HEK293 (cell line): ENCODE data around the gene RBM17.
"Not testable (repeated sequence)": the region's sequence is repeated elsewhere in the genome, so short reads cannot be mapped to it uniquely, and the experiment has no call there.

Experiments
- CTCF ChIA-PET: fragments of 350-600 bp; formaldehyde crosslinking; extraction: SDS; loops from one replicate; lab custom pipeline; 2021; ENCODE audit warnings: antibody characterized with exemption; lab: Yijun Ruan, JAX
- POLR2A ChIA-PET: fragments of 300-600 bp; formaldehyde crosslinking; extraction: SDS; loops from one replicate; lab custom pipeline; 2020; ENCODE audit warnings: antibody characterized with exemption, inconsistent platforms; lab: Yijun Ruan, JAX
- H3K27ac ChIP-seq: fragments of 200-500 bp; sonication (Bioruptor generic); 2 replicates; pipeline ENCODE4 v1.5.1; 2014; ENCODE audit warnings: low read depth, low read length, control low read depth, inconsistent platforms; ENCODE audit errors: extremely low read depth
- H3K36me3 ChIP-seq, 2 experiments: fragments of 200-500 bp in 1 of 2; sonication (Bioruptor generic) in 1 of 2; 1 replicate in 1 of 2; 2 replicates in 1 of 2; pipeline ENCODE4 v1.5.1; 2014 to 2017; ENCODE audit warnings: inconsistent platforms in 2 of 2, low read length in 2 of 2; ENCODE audit not compliant: control insufficient read depth in 2 of 2, insufficient read depth in 1 of 2
- H3K4me1 ChIP-seq: fragments of 200-500 bp; sonication (Bioruptor generic); 2 replicates; pipeline ENCODE4 v1.5.1; 2014; ENCODE audit warnings: mild to moderate bottlenecking, low read length, inconsistent platforms; ENCODE audit not compliant: control insufficient read depth, insufficient read depth
- H3K4me3 ChIP-seq: 2 replicates; pipeline ENCODE4 v1.5.1; 2011; ENCODE audit warnings: low read depth, mild to moderate bottlenecking, control low read depth, low read length, moderate library complexity
- H3K9me3 ChIP-seq: fragments of 200-500 bp; sonication (Bioruptor generic); 2 replicates; pipeline ENCODE4 v1.5.1; 2014; ENCODE audit warnings: low read depth, low read length, inconsistent platforms; ENCODE audit not compliant: control insufficient read depth, insufficient read depth
- EGR2 ChIP-seq: fragments of 450-650 bp; formaldehyde crosslinking; IDR thresholded peaks from 2 replicates; pipeline ENCODE4 v1.5.1; 2016; ENCODE audit warnings: low read depth, missing biosample characterization, missing genetic modification characterization
- IKZF3 ChIP-seq: fragments of 450-650 bp; IDR thresholded peaks from 2 replicates; pipeline ENCODE4 v1.5.0; 2018; ENCODE audit warnings: missing biosample characterization, mild to moderate bottlenecking, missing genetic modification characterization, moderate library complexity
- KLF7 ChIP-seq: fragments of 450-650 bp; formaldehyde crosslinking; IDR thresholded peaks from 2 replicates; pipeline ENCODE4 v1.5.1; 2016; ENCODE audit warnings: missing biosample characterization, missing genetic modification characterization, borderline replicate concordance
- KLF9 ChIP-seq: fragments of 450-650 bp; formaldehyde crosslinking; IDR thresholded peaks from 2 replicates; pipeline ENCODE4 v1.5.1; 2016; ENCODE audit warnings: missing biosample characterization, missing genetic modification characterization, low read depth
- MYNN ChIP-seq: fragments of 450-650 bp; formaldehyde crosslinking; IDR thresholded peaks from 2 replicates; pipeline ENCODE4 v1.5.1; 2016; ENCODE audit warnings: missing biosample characterization, missing genetic modification characterization, borderline replicate concordance
- TCF7L2 ChIP-seq: IDR thresholded peaks from 2 replicates; pipeline ENCODE4 v1.6.1; 2011; ENCODE audit warnings: low read depth, mild to moderate bottlenecking, inconsistent platforms, low read length, moderate library complexity, borderline replicate concordance
- ZBTB1 ChIP-seq: fragments of 450-650 bp; formaldehyde crosslinking; IDR thresholded peaks from 2 replicates; pipeline ENCODE4 v1.5.1; 2016; ENCODE audit warnings: missing biosample characterization, missing genetic modification characterization
- ZBTB8A ChIP-seq: fragments of 450-650 bp; formaldehyde crosslinking; IDR thresholded peaks from 2 replicates; pipeline ENCODE4 v1.5.1; 2016; ENCODE audit warnings: missing biosample characterization, missing genetic modification characterization
- ZFHX2 ChIP-seq: fragments of 450-650 bp; formaldehyde crosslinking; conservative IDR thresholded peaks from 2 replicates; pipeline ENCODE4 v1.5.1; 2016; ENCODE audit warnings: missing biosample characterization, missing genetic modification characterization
- ZFP41 ChIP-seq: fragments of 450-650 bp; formaldehyde crosslinking; IDR thresholded peaks from 2 replicates; pipeline ENCODE4 v1.5.1; 2016; ENCODE audit warnings: missing biosample characterization, missing genetic modification characterization, borderline replicate concordance
- ZNF10 ChIP-seq: fragments of 450-650 bp; formaldehyde crosslinking; IDR thresholded peaks from 2 replicates; pipeline ENCODE4 v1.5.1; 2017; ENCODE audit warnings: missing biosample characterization, missing genetic modification characterization
- ZNF16 ChIP-seq: fragments of 450-650 bp; formaldehyde crosslinking; IDR thresholded peaks from 2 replicates; pipeline ENCODE4 v1.5.1; 2016; ENCODE audit warnings: low read depth, missing biosample characterization, missing genetic modification characterization
- ZNF211 ChIP-seq: fragments of 450-650 bp; formaldehyde crosslinking; IDR thresholded peaks from 2 replicates; pipeline ENCODE4 v1.5.1; 2016; ENCODE audit warnings: low read depth, missing biosample characterization, missing genetic modification characterization
- ZNF214 ChIP-seq: fragments of 450-650 bp; formaldehyde crosslinking; IDR thresholded peaks from 2 replicates; pipeline ENCODE4 v1.5.1; 2017; ENCODE audit warnings: missing biosample characterization, mild to moderate bottlenecking, missing genetic modification characterization, borderline replicate concordance
- ZNF239 ChIP-seq: fragments of 450-650 bp; formaldehyde crosslinking; IDR thresholded peaks from 2 replicates; pipeline ENCODE4 v1.5.1; 2016; ENCODE audit warnings: missing biosample characterization, missing genetic modification characterization
- ZNF302 ChIP-seq: fragments of 450-650 bp; formaldehyde crosslinking; IDR thresholded peaks from 2 replicates; pipeline ENCODE4 v1.5.1; 2016; ENCODE audit warnings: missing biosample characterization, missing genetic modification characterization, low read depth
- ZNF37A ChIP-seq: fragments of 450-650 bp; IDR thresholded peaks from 2 replicates; pipeline ENCODE4 v1.5.1; 2018; ENCODE audit warnings: missing biosample characterization, missing genetic modification characterization
- ZNF394 ChIP-seq: fragments of 450-650 bp; formaldehyde crosslinking; IDR thresholded peaks from 2 replicates; pipeline ENCODE4 v1.5.1; 2016; ENCODE audit warnings: missing biosample characterization, missing genetic modification characterization, mild to moderate bottlenecking, moderate library complexity, borderline replicate concordance
- ZNF561 ChIP-seq: fragments of 450-650 bp; IDR thresholded peaks from 2 replicates; pipeline ENCODE4 v1.5.1; 2018; ENCODE audit warnings: missing biosample characterization, missing genetic modification characterization, borderline replicate concordance
- ZNF596 ChIP-seq: fragments of 450-650 bp; IDR thresholded peaks from 2 replicates; pipeline ENCODE4 v1.5.0; 2018; ENCODE audit warnings: missing biosample characterization, mild to moderate bottlenecking, missing genetic modification characterization, moderate library complexity
- ZNF76 ChIP-seq: fragments of 450-650 bp; formaldehyde crosslinking; IDR thresholded peaks from 2 replicates; pipeline ENCODE4; 2016; ENCODE audit warnings: low read depth, missing biosample characterization, missing genetic modification characterization, borderline replicate concordance
- ZNF776 ChIP-seq: fragments of 450-650 bp; formaldehyde crosslinking; IDR thresholded peaks from 2 replicates; pipeline ENCODE4 v1.5.0; 2017; ENCODE audit warnings: missing biosample characterization, missing genetic modification characterization, borderline replicate concordance
- ZNF791 ChIP-seq: fragments of 450-650 bp; formaldehyde crosslinking; IDR thresholded peaks from 2 replicates; pipeline ENCODE4 v1.5.1; 2016; ENCODE audit warnings: missing biosample characterization, missing genetic modification characterization
- ZSCAN16 ChIP-seq: fragments of 450-650 bp; formaldehyde crosslinking; IDR thresholded peaks from 2 replicates; pipeline ENCODE4 v1.5.1; 2016; ENCODE audit warnings: missing biosample characterization, missing genetic modification characterization
- ZSCAN30 ChIP-seq: fragments of 450-650 bp; IDR thresholded peaks from 2 replicates; pipeline ENCODE4 v1.5.1; 2018; ENCODE audit warnings: missing biosample characterization, mild to moderate bottlenecking, missing genetic modification characterization, moderate library complexity
- TF ChIP-seq, protein P1 (sequence below): fragments of 450-650 bp; formaldehyde crosslinking; IDR thresholded peaks from 2 replicates; pipeline ENCODE4 v1.5.1; 2016; ENCODE audit warnings: missing biosample characterization, missing genetic modification characterization
- TF ChIP-seq, protein P2 (sequence below): fragments of 450-650 bp; formaldehyde crosslinking; IDR thresholded peaks from 2 replicates; pipeline ENCODE4 v1.5.1; 2017; ENCODE audit warnings: missing biosample characterization, mild to moderate bottlenecking, missing genetic modification characterization, moderate library complexity
- TF ChIP-seq, protein P3 (sequence below): fragments of 450-650 bp; formaldehyde crosslinking; IDR thresholded peaks from 2 replicates; pipeline ENCODE4 v1.5.1; 2017; ENCODE audit warnings: missing biosample characterization, missing genetic modification characterization

Gene RBM17

DNA sequence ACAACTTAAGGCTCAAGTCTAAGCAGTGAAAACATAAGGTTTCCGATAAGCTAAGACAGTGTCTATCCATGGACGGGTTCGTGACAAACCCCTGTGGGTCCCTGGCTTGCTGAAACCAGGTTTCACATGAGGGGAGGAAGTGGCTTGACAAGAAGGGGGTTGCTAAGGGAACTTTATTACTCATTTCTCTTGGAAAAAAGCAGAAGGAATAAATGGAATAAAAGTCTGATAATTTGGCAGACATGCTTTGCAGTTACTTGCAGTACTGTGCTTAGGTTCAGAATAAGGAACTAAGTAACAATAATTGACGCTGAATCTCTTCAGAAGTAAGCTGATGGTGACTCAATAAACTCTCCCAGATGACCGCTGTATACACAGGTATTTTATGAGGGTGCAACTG is 34.7 kb downstream of the RBM17 start:
- no peaks in the 10 kb centered on the region for H3K4me1 ChIP-seq
- ChIA-PET POLR2A (no interaction called here), CTCF (interaction anchor here (0.7 to 0.8 kb wide), 2 partner anchors 9 to 130 kb away, joined by 3 read pairs; no protein-coding TSS in a partner anchor)
- no peak overlapping the region for H3K27ac ChIP-seq
- H3K4me3 ChIP-seq: no peak overlapping the region
- no peaks in the 10 kb centered on the region for H3K9me3 ChIP-seq
- no peaks in the 10 kb centered on the region; a peak in 1 of 3 replicates for H3K36me3 ChIP-seq
- no peak for TF ChIP-seq ZNF37A (tag by site-specific recombination)
- no peak for TF ChIP-seq ZFP41 (tag by site-specific recombination)
- TF ChIP-seq, protein P1, sequence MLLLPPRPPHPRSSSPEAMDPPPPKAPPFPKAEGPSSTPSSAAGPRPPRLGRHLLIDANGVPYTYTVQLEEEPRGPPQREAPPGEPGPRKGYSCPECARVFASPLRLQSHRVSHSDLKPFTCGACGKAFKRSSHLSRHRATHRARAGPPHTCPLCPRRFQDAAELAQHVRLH (tag by site-specific recombination): no peak
- TF ChIP-seq ZBTB8A: no peak
- TF ChIP-seq ZNF394 (tag by site-specific recombination): no peak
- no peak for TF ChIP-seq ZBTB1 (tag by site-specific recombination)
- no peak for TF ChIP-seq ZNF16 (tag by site-specific recombination)
- TF ChIP-seq ZNF561 (tag by site-specific recombination): no peak
- no peak for TF ChIP-seq IKZF3
- no peak for TF ChIP-seq ZNF791 (tag by site-specific recombination)
- no peak for TF ChIP-seq TCF7L2
- no peak for TF ChIP-seq ZNF76 (tag by site-specific recombination)
- no peak for TF ChIP-seq KLF7 (tag by site-specific recombination)
- TF ChIP-seq KLF9 (tag by site-specific recombination): no peak
- no peak for TF ChIP-seq ZNF10 (tag by site-specific recombination)
- no peak for TF ChIP-seq ZNF214 (tag by site-specific recombination)

DNA sequence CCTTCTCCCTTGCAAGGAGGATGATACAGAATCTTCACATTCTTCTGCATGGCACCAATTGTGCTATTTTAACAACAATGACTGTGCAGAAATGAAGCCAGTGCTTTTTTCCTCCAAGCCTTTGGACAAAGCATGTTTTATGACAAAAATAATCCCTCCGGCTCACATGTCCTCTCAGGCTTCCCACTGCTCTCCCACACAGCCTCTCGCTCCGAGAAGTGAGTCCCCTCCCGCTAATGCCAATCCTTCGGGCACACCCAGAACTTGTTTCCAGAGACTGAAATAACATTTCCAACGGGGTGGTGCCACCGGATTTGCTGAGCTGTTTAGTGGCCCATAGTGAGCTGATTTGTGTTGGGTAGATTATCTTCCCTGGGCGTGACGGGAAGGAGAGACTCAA is 35.8 kb downstream of the RBM17 start:
- H3K4me1 ChIP-seq: no peaks in the 10 kb centered on the region
- no peaks in the 10 kb centered on the region for H3K36me3 ChIP-seq
- no peak overlapping the region for H3K4me3 ChIP-seq
- no peaks in the 10 kb centered on the region for H3K9me3 ChIP-seq
- peak; percentile 50 for TF ChIP-seq ZFHX2
- no peak for TF ChIP-seq ZNF302 (tag by site-specific recombination)
- peak; percentile 47; the same call in 1 of the 2 replicates for TF ChIP-seq EGR2 (tag by site-specific recombination)
- no peak overlapping the region for H3K27ac ChIP-seq
- ChIA-PET CTCF (interaction anchor here (0.6 to 2.0 kb wide), 3 partner anchors 10 to 277 kb away, joined by 3 to 6 read pairs (median 5); no protein-coding TSS in a partner anchor), POLR2A (no interaction called here)

DNA sequence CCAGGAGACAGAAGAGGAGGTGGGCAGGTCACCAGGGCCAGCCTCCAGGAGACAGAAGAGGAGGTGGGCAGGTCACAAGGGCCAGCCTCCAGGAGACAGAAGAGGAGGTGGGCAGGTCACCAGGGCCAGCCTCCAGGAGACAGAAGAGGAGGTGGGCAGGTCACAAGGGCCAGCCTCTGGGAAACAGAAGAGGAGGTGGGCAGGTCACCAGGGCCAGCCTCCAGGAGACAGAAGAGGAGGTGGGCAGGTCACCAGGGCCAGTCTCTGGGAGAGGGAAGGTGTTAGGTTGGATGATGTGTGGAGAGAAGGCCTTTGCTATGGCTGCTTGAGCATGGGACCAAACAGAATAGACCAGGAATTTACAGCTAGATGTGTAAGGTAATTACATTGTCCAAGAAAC is 38.6 kb downstream of the RBM17 start:
- POLR2A ChIA-PET, H3K4me3 ChIP-seq, H3K27ac ChIP-seq, H3K4me1 ChIP-seq, H3K36me3 ChIP-seq, H3K9me3 ChIP-seq: not testable (repeated sequence)
- CTCF ChIA-PET: interaction anchor here (1.6 kb wide), 1 partner anchor 9 kb away, joined by 5 read pairs; no protein-coding TSS in a partner anchor

DNA sequence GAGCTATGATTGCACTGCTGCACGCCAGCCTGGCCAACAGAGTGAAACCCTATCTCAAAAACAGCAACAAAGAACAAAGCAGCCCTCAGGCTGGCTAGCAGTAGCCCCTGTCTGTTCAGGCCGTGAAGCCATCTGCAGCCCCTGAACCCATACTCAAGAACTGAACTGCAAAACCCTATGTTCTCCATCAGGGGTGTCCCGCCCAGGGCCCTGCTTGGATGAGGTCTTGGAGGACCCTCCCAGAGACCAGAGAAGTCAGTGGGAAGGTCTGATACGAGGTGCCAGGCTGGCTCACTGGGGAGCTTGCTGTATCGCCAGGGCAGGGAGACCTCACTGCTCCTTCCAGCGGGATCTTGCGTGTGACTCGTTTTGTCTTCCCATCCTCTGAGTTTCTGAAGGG is 39.3 kb downstream of the RBM17 start:
- no peaks in the 10 kb centered on the region for H3K9me3 ChIP-seq
- ChIA-PET POLR2A (no interaction called here), CTCF (interaction anchor here (0.6 to 1.6 kb wide), 2 partner anchors 9 to 24 kb away, joined by 3 to 5 read pairs; no protein-coding TSS in a partner anchor)
- H3K4me3 ChIP-seq: no peak overlapping the region
- no peak overlapping the region for H3K27ac ChIP-seq
- H3K36me3 ChIP-seq: no peaks in the 10 kb centered on the region
- H3K4me1 ChIP-seq: no peaks in the 10 kb centered on the region
- TF ChIP-seq, protein P2, sequence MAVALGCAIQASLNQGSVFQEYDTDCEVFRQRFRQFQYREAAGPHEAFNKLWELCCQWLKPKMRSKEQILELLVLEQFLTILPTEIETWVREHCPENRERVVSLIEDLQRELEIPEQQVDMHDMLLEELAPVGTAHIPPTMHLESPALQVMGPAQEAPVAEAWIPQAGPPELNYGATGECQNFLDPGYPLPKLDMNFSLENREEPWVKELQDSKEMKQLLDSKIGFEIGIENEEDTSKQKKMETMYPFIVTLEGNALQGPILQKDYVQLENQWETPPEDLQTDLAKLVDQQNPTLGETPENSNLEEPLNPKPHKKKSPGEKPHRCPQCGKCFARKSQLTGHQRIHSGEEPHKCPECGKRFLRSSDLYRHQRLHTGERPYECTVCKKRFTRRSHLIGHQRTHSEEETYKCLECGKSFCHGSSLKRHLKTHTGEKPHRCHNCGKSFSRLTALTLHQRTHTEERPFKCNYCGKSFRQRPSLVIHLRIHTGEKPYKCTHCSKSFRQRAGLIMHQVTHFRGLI (tag by site-specific recombination): no peak
- TF ChIP-seq ZNF239: no peak
- TF ChIP-seq ZNF776: no peak
- no peak for TF ChIP-seq MYNN (tag by site-specific recombination)
- TF ChIP-seq ZSCAN16: no peak
- no peak for TF ChIP-seq ZNF596 (tag by site-specific recombination)
- TF ChIP-seq, protein P3, sequence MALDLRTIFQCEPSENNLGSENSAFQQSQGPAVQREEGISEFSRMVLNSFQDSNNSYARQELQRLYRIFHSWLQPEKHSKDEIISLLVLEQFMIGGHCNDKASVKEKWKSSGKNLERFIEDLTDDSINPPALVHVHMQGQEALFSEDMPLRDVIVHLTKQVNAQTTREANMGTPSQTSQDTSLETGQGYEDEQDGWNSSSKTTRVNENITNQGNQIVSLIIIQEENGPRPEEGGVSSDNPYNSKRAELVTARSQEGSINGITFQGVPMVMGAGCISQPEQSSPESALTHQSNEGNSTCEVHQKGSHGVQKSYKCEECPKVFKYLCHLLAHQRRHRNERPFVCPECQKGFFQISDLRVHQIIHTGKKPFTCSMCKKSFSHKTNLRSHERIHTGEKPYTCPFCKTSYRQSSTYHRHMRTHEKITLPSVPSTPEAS: no peak
- TF ChIP-seq ZSCAN30: no peak
- TF ChIP-seq ZNF211: no peak
